HEK293 (cell line): Measurements from ENCODE around the gene TMEM185B.
A peak's percentile ranks its signal among the peaks of the same experiment; 100 is the strongest.

Source experiments
- CTCF ChIA-PET: fragments of 350-600 bp; formaldehyde crosslinking; extraction: SDS; loops from one replicate; lab custom pipeline; 2021; ENCODE audit warnings: antibody characterized with exemption; lab: Yijun Ruan, JAX
- POLR2A ChIA-PET: fragments of 300-600 bp; formaldehyde crosslinking; extraction: SDS; loops from one replicate; lab custom pipeline; 2020; ENCODE audit warnings: antibody characterized with exemption, inconsistent platforms; lab: Yijun Ruan, JAX
- H3K27ac ChIP-seq: fragments of 200-500 bp; sonication (Bioruptor generic); 2 replicates; pipeline ENCODE4 v1.5.1; 2014; ENCODE audit warnings: low read depth, low read length, control low read depth, inconsistent platforms; ENCODE audit errors: extremely low read depth
- H3K36me3 ChIP-seq, 2 experiments: fragments of 200-500 bp in 1 of 2; sonication (Bioruptor generic) in 1 of 2; 1 replicate in 1 of 2; 2 replicates in 1 of 2; pipeline ENCODE4 v1.5.1; 2014 to 2017; ENCODE audit warnings: inconsistent platforms in 2 of 2, low read length in 2 of 2; ENCODE audit not compliant: control insufficient read depth in 2 of 2, insufficient read depth in 1 of 2
- H3K4me1 ChIP-seq: fragments of 200-500 bp; sonication (Bioruptor generic); 2 replicates; pipeline ENCODE4 v1.5.1; 2014; ENCODE audit warnings: mild to moderate bottlenecking, low read length, inconsistent platforms; ENCODE audit not compliant: control insufficient read depth, insufficient read depth
- H3K4me3 ChIP-seq: 2 replicates; pipeline ENCODE4 v1.5.1; 2011; ENCODE audit warnings: low read depth, mild to moderate bottlenecking, control low read depth, low read length, moderate library complexity
- H3K9me3 ChIP-seq: fragments of 200-500 bp; sonication (Bioruptor generic); 2 replicates; pipeline ENCODE4 v1.5.1; 2014; ENCODE audit warnings: low read depth, low read length, inconsistent platforms; ENCODE audit not compliant: control insufficient read depth, insufficient read depth
- PRDM1 ChIP-seq: fragments of 450-650 bp; formaldehyde crosslinking; IDR thresholded peaks from 2 replicates; pipeline ENCODE4; 2016; ENCODE audit warnings: missing biosample characterization, missing genetic modification characterization
- ZNF654 ChIP-seq: fragments of 450-650 bp; formaldehyde crosslinking; IDR thresholded peaks from 2 replicates; pipeline ENCODE4 v1.5.1; 2016; ENCODE audit warnings: low read depth, missing biosample characterization, missing genetic modification characterization
- TF ChIP-seq, protein P1 (sequence below): fragments of 450-650 bp; formaldehyde crosslinking; IDR thresholded peaks from 2 replicates; pipeline ENCODE4 v1.5.1; 2016; ENCODE audit warnings: missing biosample characterization, missing genetic modification characterization
- TF ChIP-seq, protein P2 (sequence below): fragments of 450-650 bp; formaldehyde crosslinking; IDR thresholded peaks from 2 replicates; pipeline ENCODE4 v1.5.1; 2016; ENCODE audit warnings: missing biosample characterization, missing genetic modification characterization

The TMEM185B gene

DNA sequence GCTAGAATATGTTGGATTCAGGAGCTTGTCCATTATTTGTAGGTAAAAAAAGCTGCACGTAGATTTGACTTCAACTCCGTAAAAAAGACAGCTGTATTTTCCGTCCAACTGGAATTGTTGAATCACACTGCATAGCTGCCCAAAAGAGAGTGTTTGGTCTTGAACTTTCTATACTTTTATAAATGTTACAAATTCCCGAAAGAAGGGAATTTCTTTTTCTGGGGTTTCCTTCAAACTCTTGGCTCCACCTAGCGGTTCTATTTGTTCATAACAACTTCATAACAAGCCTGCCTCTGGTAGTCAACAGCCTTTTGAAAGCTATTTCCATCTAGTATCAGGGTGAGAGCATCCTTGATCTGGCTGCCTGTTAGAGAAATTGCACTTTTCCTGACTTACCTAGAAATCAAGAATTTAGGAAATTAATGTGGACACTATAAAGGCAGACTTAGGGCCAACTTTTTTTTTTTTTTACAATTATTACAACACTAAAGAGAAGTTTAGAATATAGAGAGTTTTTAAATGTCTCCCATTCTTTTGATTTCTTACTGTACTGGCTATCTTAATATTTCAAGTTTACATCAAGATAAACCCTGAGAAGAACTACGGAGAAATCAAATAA, 48.1 kb downstream of the TMEM185B start:
- ChIA-PET POLR2A (interaction anchor here (0.8 to 1.3 kb wide), 2 partner anchors 162 to 415 kb away, joined by 3 read pairs; partner anchors contain the start of genes EPB41L5 and PTPN4), CTCF (interaction anchor here (0.6 to 4.1 kb wide), 53 partner anchors 9 to 957 kb away, joined by 3 to 29 read pairs (median 4); no protein-coding TSS in a partner anchor)
- H3K4me3 ChIP-seq, result no peak overlapping the region
- H3K36me3 ChIP-seq, result peaks cover 0 to 22% of the 10 kb centered on the region in 2 experiments; a peak in 1 of 3 replicates
- TF ChIP-seq, protein P1, sequence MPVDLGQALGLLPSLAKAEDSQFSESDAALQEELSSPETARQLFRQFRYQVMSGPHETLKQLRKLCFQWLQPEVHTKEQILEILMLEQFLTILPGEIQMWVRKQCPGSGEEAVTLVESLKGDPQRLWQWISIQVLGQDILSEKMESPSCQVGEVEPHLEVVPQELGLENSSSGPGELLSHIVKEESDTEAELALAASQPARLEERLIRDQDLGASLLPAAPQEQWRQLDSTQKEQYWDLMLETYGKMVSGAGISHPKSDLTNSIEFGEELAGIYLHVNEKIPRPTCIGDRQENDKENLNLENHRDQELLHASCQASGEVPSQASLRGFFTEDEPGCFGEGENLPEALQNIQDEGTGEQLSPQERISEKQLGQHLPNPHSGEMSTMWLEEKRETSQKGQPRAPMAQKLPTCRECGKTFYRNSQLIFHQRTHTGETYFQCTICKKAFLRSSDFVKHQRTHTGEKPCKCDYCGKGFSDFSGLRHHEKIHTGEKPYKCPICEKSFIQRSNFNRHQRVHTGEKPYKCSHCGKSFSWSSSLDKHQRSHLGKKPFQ, result no peak
- TF ChIP-seq, protein P2, sequence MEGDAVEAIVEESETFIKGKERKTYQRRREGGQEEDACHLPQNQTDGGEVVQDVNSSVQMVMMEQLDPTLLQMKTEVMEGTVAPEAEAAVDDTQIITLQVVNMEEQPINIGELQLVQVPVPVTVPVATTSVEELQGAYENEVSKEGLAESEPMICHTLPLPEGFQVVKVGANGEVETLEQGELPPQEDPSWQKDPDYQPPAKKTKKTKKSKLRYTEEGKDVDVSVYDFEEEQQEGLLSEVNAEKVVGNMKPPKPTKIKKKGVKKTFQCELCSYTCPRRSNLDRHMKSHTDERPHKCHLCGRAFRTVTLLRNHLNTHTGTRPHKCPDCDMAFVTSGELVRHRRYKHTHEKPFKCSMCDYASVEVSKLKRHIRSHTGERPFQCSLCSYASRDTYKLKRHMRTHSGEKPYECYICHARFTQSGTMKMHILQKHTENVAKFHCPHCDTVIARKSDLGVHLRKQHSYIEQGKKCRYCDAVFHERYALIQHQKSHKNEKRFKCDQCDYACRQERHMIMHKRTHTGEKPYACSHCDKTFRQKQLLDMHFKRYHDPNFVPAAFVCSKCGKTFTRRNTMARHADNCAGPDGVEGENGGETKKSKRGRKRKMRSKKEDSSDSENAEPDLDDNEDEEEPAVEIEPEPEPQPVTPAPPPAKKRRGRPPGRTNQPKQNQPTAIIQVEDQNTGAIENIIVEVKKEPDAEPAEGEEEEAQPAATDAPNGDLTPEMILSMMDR (tag by site-specific recombination), result 0 out of 2 replicates have a peak, but pooled peaks have one; percentile 21
- TF ChIP-seq ZNF654 (tag by site-specific recombination), result peak; percentile 71
- peak; percentile 68 for TF ChIP-seq PRDM1 (tag by site-specific recombination)
- no peaks in the 10 kb centered on the region for H3K4me1 ChIP-seq
- H3K27ac ChIP-seq, result no peak overlapping the region
- H3K9me3 ChIP-seq, result no peaks in the 10 kb centered on the region
